Stimulated activated CD4-positive, alpha-beta T cell treated with anti-CD3 and anti-CD28 coated beads, Interleukin-12 subunit alpha, Interleukin-12 subunit beta, amount 100 ng/mL, for 4 hours (primary cell): Measurements from ENCODE around the gene RALGDS.
"Not testable (repeated sequence)": the region's sequence is repeated elsewhere in the genome, so short reads cannot be mapped to it uniquely, and the experiment has no call there.

Source experiments
- DNase-seq: peaks from one replicate; pipeline ENCODE4 v3.0.0-alpha.2; 2020

The RALGDS gene

DNA sequence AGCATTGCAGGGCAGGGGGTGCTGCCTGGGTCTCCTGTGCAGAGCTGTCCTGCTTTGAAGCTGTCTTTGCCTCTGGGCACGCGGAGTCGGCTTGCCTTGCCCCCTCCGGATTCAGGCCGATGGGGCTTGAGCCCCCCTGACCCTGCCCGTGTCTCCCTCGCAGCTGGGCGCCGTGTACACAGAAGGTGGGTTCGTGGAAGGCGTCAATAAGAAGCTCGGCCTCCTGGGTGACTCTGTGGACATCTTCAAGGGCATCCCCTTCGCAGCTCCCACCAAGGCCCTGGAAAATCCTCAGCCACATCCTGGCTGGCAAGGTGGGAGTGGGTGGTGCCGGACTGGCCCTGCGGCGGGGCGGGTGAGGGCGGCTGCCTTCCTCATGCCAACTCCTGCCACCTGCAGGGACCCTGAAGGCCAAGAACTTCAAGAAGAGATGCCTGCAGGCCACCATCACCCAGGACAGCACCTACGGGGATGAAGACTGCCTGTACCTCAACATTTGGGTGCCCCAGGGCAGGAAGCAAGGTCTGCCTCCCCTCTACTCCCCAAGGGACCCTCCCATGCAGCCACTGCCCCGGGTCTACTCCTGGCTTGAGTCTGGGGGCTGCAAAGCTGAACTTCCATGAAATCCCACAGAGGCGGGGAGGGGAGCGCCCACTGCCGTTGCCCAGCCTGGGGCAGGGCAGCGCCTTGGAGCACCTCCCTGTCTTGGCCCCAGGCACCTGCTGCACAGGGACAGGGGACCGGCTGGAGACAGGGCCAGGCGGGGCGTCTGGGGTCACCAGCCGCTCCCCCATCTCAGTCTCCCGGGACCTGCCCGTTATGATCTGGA, 56.6 kb downstream of the RALGDS start:
- no peak for DNase-seq

DNA sequence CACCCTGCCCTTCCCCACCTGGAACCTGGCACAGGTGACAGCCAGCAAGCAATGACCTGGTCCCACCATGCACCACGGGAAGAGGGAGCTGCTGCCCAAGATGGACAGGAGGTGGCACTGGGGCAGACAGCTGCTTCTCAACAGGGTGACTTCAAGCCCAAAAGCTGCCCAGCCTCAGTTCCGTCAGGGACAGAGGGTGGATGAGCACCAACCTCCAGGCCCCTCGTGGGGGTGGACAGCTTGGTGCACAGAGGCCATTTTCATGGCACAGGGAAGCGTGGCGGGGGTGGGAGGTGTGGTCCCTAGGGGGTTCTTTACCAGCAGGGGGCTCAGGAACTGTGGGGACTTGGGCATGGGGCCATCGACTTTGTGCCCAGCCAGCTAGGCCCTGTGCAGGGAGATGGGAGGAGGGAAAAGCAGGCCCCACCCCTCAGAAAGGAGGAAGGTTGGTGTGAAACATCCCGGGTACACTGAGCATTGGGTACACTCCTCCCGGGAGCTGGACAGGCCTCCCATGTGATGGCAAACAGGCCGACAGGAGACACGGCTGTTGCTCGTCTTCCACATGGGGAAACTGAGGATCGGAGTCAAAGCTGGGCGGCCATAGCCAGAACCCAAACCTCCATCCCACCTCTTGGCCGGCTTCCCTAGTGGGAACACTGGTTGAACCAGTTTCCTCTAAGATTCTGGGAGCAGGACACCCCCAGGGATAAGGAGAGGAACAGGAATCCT, 57.4 kb downstream of the RALGDS start:
- DNase-seq, result no peak

DNA sequence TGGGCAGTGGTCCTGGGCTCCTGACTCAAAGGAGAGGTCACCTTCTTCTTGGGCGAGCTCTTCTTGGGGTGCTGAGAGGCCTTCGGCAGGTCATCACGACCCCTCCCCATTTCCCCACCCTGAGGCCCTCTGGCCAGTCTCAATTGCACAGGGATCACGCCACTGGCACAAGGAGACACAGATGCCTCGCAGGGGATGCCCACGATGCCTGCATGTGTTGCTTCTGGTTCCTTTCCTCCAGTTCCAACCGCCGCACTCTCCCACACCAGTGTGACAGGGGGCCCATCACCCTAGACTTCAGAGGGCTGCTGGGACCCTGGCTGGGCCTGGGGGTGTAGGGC, 57.9 kb downstream of the RALGDS start:
- DNase-seq, result no peak

DNA sequence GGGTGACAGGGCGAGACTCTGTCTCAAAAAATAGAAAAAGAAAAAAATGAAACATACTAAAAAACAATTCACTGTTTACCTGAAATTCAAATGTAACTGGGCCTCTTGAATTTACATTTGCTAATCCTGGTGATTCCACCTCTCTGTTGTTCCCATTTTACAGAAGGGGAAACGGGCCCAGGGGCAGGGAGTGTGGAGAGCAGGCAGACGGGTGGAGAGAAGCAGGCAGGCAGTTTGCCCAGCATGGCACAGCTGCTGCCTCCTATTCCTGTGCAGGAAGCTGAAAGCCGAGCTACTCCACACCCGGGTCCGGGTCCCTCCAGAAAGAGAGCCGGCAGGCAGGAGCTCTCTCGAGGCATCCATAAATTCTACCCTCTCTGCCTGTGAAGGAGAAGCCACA, 58.5 kb downstream of the RALGDS start:
- DNase-seq, result not testable (repeated sequence)

- DNase-seq, result not testable (repeated sequence)
Measured at GRCh38 chr9:133061764-133062145, 59.3 kb downstream of the RALGDS start, which contains the start of gene CEL. TSS of gene CEL (plus strand) at chr9:133061981. CDS start at chr9:133062003, 22 bp downstream.

DNA sequence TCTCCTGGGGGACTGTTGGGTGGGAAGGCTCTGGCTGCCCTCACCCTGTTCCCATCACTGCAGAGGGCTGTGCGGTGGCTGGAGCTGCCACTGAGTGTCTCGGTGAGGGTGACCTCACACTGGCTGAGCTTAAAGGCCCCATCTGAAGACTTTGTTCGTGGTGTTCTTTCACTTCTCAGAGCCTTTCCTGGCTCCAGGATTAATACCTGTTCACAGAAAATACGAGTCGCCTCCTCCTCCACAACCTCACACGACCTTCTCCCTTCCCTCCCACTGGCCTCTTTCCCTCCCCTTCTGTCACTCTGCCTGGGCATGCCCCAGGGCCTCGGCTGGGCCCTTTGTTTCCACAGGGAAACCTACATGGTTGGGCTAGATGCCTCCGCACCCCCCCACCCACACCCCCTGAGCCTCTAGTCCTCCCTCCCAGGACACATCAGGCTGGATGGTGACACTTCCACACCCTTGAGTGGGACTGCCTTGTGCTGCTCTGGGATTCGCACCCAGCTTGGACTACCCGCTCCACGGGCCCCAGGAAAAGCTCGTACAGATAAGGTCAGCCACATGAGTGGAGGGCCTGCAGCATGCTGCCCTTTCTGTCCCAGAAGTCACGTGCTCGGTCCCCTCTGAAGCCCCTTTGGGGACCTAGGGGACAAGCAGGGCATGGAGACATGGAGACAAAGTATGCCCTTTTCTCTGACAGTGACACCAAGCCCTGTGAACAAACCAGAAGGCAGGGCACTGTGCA, 59.8 kb downstream of the RALGDS start:
- not testable (repeated sequence) for DNase-seq

DNA sequence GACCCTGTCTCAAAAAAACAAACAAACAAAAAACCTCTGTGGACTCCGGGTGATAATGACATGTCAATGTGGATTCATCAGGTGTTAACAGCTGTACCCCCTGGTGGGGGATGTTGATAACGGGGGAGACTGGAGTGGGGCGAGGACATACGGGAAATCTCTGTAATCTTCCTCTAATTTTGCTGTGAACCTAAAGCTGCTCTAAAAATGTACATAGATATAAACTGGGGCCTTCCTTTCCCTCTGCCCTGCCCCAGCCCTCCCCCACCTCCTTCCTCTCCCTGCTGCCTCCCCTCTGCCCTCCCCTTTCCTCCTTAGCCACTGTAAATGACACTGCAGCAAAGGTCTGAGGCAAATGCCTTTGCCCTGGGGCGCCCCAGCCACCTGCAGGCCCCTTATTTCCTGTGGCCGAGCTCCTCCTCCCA, 60.6 kb downstream of the RALGDS start:
- DNase-seq, result no peak

DNA sequence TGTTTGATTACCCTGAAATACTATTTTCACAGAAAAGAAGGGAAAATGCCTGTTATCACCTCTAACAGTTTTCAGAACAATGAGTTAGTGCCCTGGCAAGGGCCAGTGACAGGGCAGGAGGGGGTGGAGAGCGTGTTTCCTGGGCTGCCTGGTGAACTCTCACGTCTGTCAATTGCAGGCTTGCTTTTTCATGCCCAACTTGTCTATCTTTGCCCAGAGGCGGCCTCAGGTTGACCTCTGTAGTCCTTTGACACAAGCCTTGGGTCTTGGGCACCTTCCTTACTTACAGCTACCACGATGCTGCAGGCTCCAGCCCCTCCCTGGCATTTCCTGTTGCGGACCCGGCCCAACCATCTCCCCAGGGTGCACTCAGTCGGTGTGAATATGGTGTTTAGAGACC, 61.4 kb downstream of the RALGDS start:
- no peak for DNase-seq

- no peak for DNase-seq
Measured at GRCh38 chr9:133058550-133059320, 62.3 kb downstream of the RALGDS start.

DNA sequence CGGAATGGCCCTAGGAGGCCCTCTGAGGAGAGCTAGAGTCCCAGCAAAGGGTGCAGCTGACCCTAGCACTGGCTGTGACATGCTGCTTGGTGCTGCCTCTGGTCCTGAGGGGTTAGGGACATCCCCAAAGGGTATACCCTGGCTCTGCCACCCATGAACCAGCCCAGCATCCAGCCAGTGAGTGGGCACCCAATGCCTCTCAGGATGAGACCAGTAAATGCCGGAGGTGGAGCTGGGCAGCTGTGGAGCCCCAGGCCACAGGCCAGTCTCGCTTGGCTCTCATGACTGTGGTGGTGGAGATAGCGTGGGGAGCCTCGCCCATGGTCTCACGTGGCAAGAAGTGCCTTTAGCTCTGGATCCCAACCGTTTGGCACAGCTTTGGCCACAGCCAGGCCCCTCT, 63.0 kb downstream of the RALGDS start:
- no peak for DNase-seq

DNA sequence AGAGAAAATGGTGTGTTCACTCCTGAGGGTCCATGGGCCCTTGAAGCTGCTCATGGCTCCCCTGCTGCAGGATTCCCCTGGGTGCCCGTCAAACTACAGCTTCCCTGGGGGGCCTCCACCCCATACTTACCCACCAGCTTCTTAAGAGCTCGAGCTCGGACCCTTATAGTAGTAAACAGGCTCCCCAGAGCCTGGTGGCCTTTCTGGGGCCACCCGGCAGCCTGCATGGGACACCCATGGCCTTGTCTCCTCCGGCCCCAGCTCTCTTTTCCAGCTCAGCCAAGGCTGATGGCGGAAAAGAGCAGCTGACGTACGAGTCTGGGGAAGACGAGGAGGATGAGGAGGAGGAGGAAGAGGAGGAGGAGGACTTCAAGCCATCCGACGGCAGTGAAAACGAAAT, 63.5 kb downstream of the RALGDS start:
- no peak for DNase-seq

GRCh38 chr9:133057006-133057405, 64.0 kb downstream of the RALGDS start:
- DNase-seq, result peak; percentile 22

- DNase-seq, result no peak
Measured at GRCh38 chr9:133056533-133056932, 64.5 kb downstream of the RALGDS start.

- no peak for DNase-seq
Measured at GRCh38 chr9:133055788-133056420, 65.1 kb downstream of the RALGDS start.

DNA sequence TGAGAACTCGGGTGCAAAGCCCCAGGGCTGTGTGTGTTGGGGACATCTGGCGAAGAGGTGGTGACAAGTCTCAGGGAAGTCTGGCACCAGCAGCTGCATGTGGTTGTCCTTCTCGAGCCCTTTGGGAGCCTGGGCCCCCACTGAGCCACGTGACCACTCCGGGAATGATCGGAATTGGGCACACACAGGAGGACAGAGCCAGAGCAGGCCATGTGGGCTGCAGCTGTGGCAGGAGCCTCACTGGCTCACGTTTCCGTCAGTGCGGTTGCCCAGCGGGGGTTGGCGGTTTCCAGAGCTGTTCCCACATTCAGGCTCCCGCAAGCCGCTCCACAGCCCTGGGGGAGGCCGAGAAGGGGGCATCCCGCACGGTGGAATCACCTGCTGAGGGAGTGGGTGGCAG, 66.1 kb downstream of the RALGDS start:
- no peak for DNase-seq

DNA sequence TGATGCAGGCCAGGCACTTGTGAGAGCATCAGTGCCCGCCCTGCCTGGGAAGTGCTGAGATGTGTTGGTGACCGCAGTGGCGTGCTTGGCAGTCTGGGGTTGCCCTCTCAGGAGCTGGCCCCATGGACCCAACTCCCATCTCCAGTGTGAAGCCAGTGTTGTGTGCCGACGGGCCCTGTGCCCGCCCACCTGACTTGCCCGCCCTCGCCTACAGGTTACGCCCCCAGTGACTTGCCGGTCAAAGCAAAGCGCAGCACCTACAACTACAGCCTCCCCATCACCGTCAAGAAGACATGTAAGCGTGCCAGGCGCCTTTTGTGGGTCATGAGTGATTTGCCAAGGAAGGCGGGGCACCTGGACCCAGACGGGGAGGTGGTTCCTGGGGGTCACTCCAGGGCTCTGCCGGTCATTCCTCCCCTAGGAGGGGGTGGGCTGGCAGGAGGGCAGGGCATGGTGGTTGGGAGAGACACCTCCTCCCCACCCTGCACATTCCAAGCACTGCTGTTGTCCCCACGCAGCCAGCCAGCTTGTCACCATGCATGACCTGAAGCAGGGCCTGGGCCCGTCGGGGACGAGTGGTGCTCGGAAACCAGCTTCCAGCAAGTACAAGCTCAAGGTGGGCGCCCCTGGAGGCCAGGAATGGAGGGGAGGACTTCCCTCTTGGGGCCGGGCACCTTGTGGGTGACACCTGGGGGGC, 66.7 kb downstream of the RALGDS start:
- no peak for DNase-seq

- DNase-seq, result no peak
Measured at GRCh38 chr9:133051966-133052539, 69.0 kb downstream of the RALGDS start.

DNA sequence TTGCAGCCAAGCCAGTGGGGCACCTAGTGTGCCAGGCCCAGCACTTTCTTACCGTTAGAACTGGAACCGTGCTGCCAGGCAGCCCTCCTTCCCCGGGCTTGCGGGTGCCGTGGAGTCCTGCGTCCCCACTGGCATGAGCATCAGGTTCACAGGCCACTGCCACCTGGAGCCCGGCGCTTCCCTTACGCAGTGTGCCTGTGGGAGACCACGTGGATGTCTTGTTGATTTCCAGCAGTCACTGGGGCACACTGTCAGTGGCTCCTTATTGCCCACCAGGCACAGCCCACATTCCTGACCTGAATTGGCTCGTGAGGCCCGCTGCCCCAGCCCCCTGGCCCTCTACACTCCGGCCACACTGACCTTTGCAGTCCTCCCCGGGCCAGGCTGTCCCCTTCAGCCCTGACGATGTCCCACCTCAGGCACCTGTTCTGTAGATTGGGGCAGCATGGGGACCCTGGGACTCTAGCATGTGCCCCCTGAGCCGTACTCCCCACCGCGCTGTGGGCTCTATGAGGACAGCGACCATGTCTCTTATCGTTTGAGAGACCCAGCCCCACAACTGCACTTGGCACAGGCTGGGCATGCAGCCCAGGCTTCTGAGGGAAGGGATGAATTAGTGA, 69.6 kb downstream of the RALGDS start:
- no peak for DNase-seq

DNA sequence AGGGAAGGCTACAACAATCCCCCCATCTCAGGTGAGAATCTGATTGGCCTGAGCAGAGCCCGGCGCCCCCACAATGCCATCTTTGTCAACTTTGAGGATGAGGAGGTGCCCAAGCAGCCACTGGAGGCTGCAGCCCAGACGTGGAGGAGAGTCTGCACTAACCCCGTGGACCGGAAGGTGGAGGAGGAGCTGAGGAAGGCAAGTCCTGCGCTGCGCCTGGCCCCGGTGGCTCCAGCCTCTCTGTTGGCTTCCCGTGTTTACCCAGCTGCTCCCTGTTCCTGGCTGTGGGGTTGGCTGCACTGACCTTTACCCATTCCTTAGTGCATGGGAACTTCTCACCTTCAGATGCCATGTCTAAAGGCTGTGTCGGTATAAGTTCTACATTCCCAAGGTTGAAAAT, 70.3 kb downstream of the RALGDS start:
- DNase-seq, result no peak

DNA sequence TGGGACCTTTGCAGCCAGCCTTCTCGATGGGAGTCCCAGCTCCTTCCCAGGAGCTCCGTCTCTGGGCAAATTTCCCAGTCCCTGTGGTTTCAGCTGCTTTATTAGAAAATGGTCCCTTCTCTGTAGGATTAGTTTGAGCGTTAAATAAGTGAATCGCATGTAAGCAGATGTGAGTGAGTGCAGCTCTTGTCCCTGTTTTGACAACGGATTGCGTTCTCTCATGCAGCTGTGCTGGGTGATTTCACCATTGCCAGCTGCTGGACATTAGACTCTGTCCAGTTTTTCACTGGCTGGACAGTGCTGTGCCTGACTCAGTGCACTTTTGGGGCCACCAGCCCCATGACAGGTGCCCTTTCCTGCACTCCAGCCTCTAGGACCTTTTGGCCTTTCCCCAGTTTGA, 70.9 kb downstream of the RALGDS start:
- no peak for DNase-seq

DNA sequence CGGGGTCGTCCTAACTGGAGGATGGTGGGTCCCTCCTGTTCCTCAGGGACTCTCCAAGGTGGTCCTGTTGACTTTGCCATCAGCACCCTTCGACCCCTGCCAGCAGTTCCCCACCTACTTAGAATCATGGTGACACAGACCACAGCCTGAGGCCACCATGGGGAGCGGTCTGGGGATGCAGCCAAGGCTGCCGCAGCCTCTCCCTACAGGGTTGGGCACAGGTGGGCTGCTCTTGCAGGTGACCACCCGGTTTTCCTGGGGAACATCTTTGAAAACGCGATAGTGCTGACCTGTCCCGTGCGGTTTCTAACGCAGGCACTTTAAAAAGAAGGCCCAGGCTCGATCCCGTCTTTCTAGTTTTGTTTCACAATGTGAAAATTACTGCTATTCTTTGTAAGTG, 72.0 kb downstream of the RALGDS start:
- DNase-seq, result no peak
